ENCODE data around the gene STX1B. TPM values are rescaled to one million over a fixed set of nuclear protein-coding genes. Genes with fewer than 3 reads are reported as not detected.

The STX1B gene
- total RNA-seq, 4 donors from 2014 or later: 0.49 to 2.2 (median 0.90) TPM

DNA sequence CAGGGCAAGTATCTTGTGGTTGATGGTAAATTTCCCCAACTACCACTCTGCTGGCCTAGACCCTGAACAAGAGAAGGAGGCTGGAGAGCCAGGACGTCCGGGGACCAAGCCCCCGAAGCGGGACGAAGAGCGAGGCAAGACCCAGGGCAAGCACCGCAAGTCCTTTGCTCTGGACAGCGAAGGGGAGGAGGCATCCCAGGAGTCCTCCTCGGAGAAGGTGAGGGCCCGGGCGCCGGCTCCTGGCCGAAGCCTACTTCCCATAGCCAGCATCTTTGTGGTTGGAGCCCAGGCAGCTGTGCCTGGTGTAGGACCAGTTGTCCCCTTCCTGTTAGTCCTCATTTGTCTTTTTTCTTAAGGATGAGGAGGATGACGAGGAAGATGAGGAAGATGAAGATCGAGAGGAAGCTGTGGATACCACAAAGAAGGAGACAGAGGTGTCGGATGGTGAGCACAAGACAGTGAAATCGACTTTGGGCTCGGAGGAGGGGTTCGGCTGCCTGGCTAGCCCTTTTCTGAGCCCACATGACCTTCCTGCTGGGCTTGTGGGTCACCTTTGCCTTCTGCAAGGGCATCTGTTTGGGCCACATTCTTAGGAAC is 41.1 kb downstream of the STX1B start:
- TF ChIP-seq, protein P1, sequence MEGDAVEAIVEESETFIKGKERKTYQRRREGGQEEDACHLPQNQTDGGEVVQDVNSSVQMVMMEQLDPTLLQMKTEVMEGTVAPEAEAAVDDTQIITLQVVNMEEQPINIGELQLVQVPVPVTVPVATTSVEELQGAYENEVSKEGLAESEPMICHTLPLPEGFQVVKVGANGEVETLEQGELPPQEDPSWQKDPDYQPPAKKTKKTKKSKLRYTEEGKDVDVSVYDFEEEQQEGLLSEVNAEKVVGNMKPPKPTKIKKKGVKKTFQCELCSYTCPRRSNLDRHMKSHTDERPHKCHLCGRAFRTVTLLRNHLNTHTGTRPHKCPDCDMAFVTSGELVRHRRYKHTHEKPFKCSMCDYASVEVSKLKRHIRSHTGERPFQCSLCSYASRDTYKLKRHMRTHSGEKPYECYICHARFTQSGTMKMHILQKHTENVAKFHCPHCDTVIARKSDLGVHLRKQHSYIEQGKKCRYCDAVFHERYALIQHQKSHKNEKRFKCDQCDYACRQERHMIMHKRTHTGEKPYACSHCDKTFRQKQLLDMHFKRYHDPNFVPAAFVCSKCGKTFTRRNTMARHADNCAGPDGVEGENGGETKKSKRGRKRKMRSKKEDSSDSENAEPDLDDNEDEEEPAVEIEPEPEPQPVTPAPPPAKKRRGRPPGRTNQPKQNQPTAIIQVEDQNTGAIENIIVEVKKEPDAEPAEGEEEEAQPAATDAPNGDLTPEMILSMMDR (IDR thresholded peaks at IDR 0.05; ENCODE audit: low read depth): no peak

DNA sequence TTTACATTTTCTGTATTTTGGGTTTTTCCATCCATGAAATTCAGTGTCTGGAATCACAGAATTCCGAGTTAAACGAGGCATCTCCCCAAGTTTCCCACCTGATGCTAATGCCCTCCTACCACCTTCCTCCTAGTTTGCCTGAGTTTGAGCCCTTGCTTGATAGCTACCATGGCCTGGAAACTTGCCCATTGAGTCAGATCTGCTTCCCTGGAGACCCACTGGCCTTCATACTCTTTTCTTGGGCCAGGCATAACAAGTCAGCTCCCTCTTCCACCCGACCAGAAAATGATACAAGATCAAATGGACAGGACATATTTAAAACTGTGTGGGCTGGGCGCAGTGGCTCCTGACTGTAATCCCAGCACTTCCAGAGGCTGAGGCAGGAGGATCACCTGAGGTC is 42.6 kb downstream of the STX1B start:
- TF ChIP-seq, protein P1 (IDR thresholded peaks at IDR 0.05; ENCODE audit: low read depth): no peak

DNA sequence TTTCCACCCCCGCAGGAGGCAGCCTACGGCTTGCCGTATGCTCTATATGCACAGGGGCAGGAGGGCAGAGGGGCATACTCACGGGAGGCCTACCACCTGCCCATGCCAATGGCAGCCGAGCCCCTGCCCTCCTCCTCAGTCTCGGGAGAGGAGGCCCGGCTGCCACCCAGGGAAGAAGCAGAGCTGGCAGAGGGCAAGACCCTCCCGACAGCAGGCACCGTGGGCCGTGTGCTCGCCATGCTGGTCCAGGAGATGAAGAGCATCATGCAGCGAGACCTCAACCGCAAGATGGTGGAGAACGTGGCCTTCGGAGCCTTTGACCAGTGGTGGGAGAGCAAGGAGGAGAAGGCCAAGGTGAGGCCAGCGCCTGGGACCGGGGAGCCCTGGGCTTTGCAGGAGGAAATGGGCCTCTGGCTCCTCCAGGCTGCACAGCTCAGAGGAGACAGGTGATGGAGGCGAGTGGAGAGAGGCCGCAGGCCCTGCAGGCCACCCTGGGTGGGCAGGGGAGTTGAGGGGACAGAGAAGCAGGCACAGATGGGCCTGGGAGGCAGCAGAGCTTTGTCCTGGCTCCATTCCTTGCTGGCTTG is 44.3 kb downstream of the STX1B start:
- TF ChIP-seq, protein P1 (IDR thresholded peaks at IDR 0.05; ENCODE audit: low read depth): no peak

DNA sequence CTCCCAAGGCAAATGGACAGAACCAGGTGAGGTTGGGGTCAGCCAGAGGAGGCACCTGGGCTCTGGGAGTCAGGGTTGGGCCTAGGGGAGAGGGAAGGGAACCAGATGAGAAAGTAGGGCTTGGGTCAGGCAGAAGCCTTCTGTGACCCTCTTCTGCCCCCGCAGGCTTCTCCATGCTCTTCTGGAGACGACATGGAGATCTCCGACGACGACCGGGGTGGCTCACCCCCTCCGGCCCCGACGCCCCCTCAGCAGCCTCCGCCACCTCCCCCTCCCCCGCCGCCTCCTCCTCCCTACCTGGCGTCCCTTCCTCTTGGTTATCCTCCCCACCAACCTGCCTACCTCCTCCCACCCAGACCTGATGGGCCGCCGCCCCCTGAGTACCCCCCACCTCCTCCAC is 45.0 kb downstream of the STX1B start:
- TF ChIP-seq, protein P1 (IDR thresholded peaks at IDR 0.05; ENCODE audit: low read depth): no peak

DNA sequence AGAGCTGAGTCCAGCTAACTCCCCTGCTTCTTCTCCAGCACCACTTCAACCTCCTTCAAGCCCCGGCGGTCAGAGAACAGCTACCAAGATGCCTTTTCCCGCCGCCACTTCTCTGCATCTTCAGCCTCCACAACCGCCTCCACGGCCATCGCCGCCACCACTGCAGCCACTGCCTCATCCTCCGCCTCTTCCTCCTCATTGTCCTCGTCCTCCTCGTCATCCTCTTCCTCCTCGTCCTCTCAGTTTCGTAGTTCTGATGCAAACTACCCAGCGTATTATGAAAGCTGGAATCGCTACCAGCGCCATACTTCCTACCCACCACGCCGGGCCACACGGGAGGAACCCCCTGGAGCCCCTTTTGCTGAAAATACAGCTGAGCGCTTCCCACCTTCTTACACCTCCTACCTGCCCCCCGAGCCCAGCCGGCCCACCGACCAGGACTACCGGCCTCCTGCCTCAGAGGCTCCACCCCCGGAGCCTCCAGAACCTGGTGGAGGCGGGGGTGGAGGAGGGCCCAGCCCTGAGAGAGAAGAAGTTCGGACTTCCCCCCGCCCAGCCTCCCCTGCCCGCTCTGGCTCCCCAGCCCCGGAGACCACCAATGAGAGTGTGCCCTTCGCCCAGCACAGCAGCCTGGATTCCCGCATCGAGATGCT is 45.7 kb downstream of the STX1B start:
- TF ChIP-seq, protein P1 (IDR thresholded peaks at IDR 0.05; ENCODE audit: low read depth): no peak

DNA sequence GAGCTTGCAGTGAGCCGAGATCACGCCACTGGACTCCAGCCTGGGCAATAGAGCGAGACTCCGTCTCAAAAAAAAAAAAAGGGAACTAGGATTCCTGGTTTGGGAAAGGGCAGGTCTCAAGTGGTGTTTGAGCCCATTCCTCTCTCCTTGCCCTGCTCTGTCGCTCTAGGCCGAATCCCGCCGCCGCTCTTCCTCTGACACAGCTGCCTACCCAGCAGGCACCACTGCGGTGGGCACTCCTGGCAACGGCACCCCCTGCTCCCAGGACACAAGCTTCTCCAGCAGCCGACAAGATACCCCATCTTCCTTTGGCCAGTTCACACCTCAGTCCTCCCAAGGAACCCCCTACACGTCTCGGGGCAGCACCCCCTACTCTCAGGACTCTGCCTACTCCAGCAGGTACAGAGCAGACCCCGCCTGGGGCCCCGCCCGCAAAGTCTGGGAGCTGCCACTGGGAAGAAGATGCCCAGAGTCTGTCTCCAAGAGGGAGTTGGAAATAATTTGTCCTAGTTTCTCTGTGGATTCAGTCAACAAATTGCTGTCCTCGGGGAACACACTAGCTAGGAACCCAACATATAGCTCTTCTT is 46.4 kb downstream of the STX1B start:
- TF ChIP-seq, protein P1 (IDR thresholded peaks at IDR 0.05; ENCODE audit: low read depth): no peak

DNA sequence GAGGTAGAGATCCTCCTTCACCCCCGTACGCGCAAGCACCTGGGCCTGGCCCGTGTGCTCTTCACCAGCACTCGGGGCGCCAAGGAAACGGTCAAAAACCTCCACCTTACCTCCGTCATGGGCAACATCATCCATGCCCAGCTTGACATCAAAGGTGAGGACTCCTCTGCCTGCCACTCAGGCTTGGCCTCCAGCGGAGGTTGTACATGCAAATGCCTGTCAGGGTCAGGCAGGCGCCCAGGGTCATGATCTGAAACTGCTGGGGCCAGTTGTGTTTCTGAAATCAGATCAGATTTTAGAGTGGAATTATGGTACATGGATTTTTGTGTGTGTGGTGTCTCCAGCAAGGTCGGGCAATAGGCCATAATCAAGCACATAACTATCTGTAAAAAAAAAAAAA is 49.1 kb downstream of the STX1B start:
- TF ChIP-seq, protein P1 (IDR thresholded peaks at IDR 0.05; ENCODE audit: low read depth): no peak
